Lower leg skin (tissue), 3 donors: ENCODE results near the gene PKMYT1.
"Not testable (repeated sequence)": the region's sequence is repeated elsewhere in the genome, so short reads cannot be mapped to it uniquely, and the experiment has no call there.

ENCODE experiments used
- CTCF ChIP-seq, 3 donors: fragments of 450-650 bp; IDR thresholded peaks; one replicate each; pipeline ENCODE4 v1.5.1; 2016; ENCODE audit warnings: antibody characterized with exemption in 3 of 3, mild to moderate bottlenecking in 3 of 3, moderate library complexity in 2 of 3
- POLR2A ChIP-seq, 2 donors: fragments of 450-650 bp; IDR thresholded peaks; one replicate each; pipeline ENCODE4 v1.6.1; 2016 to 2017; ENCODE audit warnings: antibody characterized with exemption in 2 of 2, mild to moderate bottlenecking in 1 of 2, moderate library complexity in 1 of 2

GRCh38 chr16:2928151-2928550 is 52.1 kb downstream of the PKMYT1 start:
- TF ChIP-seq POLR2A, CTCF (IDR thresholded peaks at IDR 0.05): not testable (repeated sequence)
